Activated CD8-positive, alpha-beta T cell treated with anti-CD3 and anti-CD28 coated beads, Interleukin-2, amount 10 ng/mL, durations not matched to agents 7 days and 5 days (primary cell): ENCODE data around the gene CDH4. TPM values are rescaled to one million over a fixed set of nuclear protein-coding genes. Genes with fewer than 3 reads are reported as not detected.

Source experiments
- ATAC-seq: fragments of 150-1000 bp; cut with Tn5 transposase; one replicate; pipeline ENCODE4 v1.10.0; 2021; ENCODE audit warnings: moderate library complexity
- CTCF ChIA-PET: fragments of 350-600 bp; sonication (Branson Sonifier 250); formaldehyde crosslinking; loops from one replicate; lab custom pipeline; 2021; ENCODE audit warnings: antibody characterized with exemption; lab: Charles Lee
- POLR2A ChIA-PET: fragments of 350-600 bp; sonication (Branson Sonifier 250); formaldehyde crosslinking; loops from one replicate; lab custom pipeline; 2021; ENCODE audit warnings: antibody characterized with exemption; lab: Charles Lee
- DNase-seq: peaks from one replicate; pipeline ENCODE4 v3.0.0-alpha.2; 2020
- H3K27ac Mint-ChIP-seq: one replicate; pipeline ENCODE4 v1.8.0; 2021; ENCODE audit warnings: mild to moderate bottlenecking, mixed read lengths
- H3K27me3 Mint-ChIP-seq: one replicate; pipeline ENCODE4 v1.8.0; 2021; ENCODE audit warnings: low read depth, mixed read lengths
- H3K36me3 Mint-ChIP-seq: one replicate; pipeline ENCODE4 v1.8.0; 2021; ENCODE audit warnings: low read depth, mixed read lengths
- H3K4me1 Mint-ChIP-seq: one replicate; pipeline ENCODE4 v1.8.0; 2021; ENCODE audit warnings: low read depth, mixed read lengths
- H3K4me3 Mint-ChIP-seq: one replicate; pipeline ENCODE4 v1.8.0; 2021; ENCODE audit warnings: mild to moderate bottlenecking, mixed read lengths
- H3K9me3 Mint-ChIP-seq: one replicate; pipeline ENCODE4 v1.8.0; 2022; ENCODE audit warnings: mixed read lengths; ENCODE audit not compliant: insufficient read depth
- total RNA-seq, 2 experiments: library from RNA; stranded (reverse); gene quantifications; one replicate each; pipeline ENCODE4 v1.2.3, GENCODE V29; 2021

CDH4 gene
- total RNA-seq, 2 experiments from 2014 or later, result 0.05 to 0.13 TPM

DNA sequence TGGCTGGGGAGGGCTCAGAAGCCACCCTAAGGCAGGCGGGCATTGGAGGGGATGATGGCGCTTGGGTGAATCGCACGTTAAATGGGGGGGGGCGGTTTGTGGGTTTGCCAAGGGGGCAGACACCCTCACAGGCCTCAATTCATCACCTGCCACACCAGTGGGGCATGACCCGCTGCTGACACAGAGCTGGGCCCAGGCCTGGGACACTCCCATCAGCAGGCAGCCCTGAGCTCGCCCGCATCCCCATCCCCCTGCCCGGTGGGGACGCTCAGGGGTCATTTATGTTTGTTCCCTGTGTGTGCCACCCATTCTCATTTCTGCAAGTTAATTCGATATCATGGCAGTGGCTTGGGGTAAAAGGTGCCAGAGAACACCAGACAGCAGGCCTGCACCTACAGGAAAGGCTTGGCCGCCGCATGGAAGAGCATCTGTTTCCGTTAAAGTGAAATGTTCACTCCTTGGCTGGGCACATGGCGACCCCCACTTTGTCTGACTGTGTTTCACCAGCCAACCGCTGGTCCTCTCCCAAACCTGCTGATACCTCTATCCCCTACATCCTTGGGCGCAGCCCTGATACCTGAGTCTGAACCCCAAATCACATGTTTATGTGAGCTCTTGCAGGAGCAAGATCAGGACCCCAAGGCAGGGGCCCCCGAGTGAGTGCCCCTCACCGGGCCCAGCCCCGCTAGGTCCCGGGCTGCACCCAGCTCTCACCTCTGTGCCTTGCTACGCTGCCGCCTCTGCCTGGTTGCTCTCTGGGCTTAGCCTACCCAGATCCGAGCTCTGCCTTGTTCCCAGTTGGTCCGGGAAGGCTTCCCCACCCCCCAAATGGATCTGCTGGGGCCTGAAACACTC lies 564.8 kb downstream of the CDH4 start:
- DNase-seq (no peak), ATAC-seq (no peak)
- H3K27ac Mint-ChIP-seq, result no peak overlapping the region
- no peaks in the 10 kb centered on the region for H3K4me1 Mint-ChIP-seq
- H3K4me3 Mint-ChIP-seq, result no peak overlapping the region
- ChIA-PET CTCF (no interaction called here), POLR2A (no interaction called here)
- H3K36me3 Mint-ChIP-seq, result no peaks in the 10 kb centered on the region
- H3K27me3 Mint-ChIP-seq, result no peaks in the 10 kb centered on the region
- H3K9me3 Mint-ChIP-seq, result no peaks in the 10 kb centered on the region

DNA sequence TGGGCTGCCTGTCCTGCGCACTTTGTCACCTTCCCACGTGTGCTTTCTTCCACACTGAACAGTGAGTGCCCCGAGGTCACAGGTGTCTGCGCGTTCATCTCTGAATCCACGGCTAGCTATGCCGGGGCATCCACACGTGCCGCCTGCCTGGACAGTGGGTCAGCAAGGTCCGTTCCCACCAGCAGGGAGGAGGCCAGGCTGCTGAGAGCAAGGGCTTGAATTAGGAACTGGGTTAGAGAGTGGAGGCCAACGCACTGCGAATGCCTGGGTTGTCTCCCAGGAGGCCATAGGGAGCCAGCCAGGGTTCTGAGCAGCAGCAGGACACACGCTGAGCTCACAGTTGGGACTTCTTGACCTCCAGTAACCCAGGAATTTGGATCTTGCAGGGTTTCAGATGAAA lies 565.5 kb downstream of the CDH4 start:
- peaks cover 4% of the 10 kb centered on the region for H3K9me3 Mint-ChIP-seq
- CTCF ChIA-PET, result no interaction called here
- no peak for DNase-seq
- H3K4me1 Mint-ChIP-seq, result no peaks in the 10 kb centered on the region
- no peaks in the 10 kb centered on the region for H3K36me3 Mint-ChIP-seq
- H3K27ac Mint-ChIP-seq, result no peak overlapping the region
- ATAC-seq, result no peak
- H3K4me3 Mint-ChIP-seq, result no peak overlapping the region
- POLR2A ChIA-PET, result no interaction called here
- no peaks in the 10 kb centered on the region for H3K27me3 Mint-ChIP-seq

DNA sequence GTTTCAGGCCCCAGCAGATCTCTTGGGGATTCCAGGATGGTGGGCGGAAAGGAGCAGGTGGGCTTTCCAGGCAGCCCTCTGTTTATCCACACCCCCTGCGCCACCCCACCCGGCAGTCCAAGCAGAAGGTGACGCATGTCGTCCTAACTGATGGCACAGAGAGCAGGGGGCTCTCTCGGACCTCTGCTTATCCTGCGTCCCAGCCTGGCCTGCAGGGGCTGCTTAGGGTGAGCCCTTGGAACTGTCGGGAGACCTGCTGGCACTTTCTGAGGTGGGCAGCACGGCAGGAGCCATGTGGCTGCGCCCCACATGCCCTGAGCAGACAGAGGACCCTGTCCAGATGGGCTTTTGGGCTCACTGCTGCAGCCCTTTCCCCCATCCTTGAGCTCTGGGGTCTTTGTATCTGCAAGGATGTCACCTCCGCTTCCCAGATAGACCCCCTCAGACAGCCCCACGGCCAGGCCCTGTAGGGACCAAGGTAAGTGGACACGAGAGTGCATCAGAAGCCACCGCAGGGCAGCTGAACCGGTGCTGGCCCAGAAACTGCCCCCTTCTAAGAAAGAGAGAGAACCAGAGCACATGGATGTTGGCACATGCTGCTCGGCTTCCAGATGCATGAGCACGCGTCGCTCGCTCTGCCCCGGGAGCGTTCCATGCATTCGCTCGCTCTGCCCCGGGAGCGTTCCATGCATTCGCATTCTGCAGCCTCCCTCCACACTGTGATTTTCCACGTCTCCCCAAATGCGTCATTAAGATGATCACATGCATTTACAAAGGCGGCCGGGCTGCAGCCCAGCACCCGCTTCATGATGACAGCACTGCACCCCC lies 566.9 kb downstream of the CDH4 start:
- POLR2A ChIA-PET, result no interaction called here
- Mint-ChIP-seq H3K9me3 (peaks cover 4% of the 10 kb centered on the region), H3K4me1 (no peaks in the 10 kb centered on the region), H3K36me3 (no peaks in the 10 kb centered on the region), H3K4me3 (no peak overlapping the region), H3K27ac (no peak overlapping the region), H3K27me3 (no peaks in the 10 kb centered on the region)
- DNase-seq (no peak), ATAC-seq (no peak)
- CTCF ChIA-PET, result no interaction called here

DNA sequence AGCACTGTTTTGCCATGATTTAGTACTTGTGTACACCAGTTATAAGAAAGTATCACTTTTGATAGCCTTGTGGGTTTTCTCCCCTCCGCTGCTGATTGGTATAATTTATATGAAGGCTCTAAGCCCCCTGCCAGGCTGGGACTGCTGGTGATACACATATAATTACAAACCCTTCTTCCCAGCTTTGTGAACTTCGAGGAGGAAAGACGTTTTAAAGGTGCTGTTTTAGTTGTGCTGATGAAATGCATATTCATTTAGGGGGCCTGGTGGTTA lies 567.4 kb downstream of the CDH4 start:
- H3K27me3 Mint-ChIP-seq, result no peaks in the 10 kb centered on the region
- ChIA-PET CTCF (no interaction called here), POLR2A (no interaction called here)
- DNase-seq, result no peak
- peaks cover 4% of the 10 kb centered on the region for H3K9me3 Mint-ChIP-seq
- H3K36me3 Mint-ChIP-seq, result no peaks in the 10 kb centered on the region
- ATAC-seq, result no peak
- H3K4me3 Mint-ChIP-seq, result no peak overlapping the region
- no peaks in the 10 kb centered on the region for H3K4me1 Mint-ChIP-seq
- no peak overlapping the region for H3K27ac Mint-ChIP-seq

DNA sequence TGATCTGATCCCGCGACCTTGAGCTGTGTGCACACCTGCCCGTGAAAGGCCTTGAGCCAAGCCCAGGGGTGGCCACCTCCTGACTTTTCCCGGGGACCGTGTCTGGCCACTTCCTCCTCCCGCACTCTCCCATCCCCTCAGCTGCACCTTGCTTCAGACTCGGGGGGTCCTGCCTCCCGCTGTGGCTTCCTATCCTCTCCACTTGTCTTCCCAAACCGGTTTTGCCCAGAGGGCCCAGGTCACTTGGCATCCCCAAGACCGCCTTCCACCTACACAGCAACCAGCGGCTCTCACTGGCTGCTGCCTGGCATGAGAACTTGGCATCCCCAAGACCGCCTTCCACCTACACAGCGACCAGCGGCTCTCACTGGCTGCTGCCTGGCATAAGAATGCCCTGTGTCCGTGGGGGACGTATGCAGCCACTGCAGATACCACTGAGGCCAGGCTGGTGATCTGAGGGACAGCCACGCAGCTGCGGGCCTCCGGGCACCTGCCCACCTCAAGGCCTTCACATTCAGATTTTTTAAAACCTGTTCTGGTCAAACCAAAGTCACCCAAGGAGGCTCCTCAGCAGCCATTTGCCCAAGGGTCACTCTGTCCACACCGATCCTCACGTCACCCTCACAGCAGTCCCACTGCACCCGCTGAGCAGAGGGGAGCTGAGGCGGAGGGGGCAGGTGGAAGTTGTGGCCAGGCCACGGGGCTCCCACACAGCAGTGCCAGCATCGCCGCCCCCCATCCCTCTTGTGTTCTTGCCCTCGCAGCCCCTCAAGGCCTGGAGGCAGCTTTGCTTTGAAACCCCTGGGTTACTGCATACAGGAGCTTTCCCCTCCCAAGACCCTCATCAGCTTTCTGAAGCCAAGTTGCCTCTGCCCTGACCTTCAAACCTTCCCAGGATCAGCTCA lies 568.1 kb downstream of the CDH4 start:
- H3K27ac Mint-ChIP-seq, result no peak overlapping the region
- no peaks in the 10 kb centered on the region for H3K27me3 Mint-ChIP-seq
- peaks cover 4% of the 10 kb centered on the region for H3K9me3 Mint-ChIP-seq
- DNase-seq (no peak), ATAC-seq (no peak)
- no peaks in the 10 kb centered on the region for H3K36me3 Mint-ChIP-seq
- no peaks in the 10 kb centered on the region for H3K4me1 Mint-ChIP-seq
- CTCF ChIA-PET, result no interaction called here
- no peak overlapping the region for H3K4me3 Mint-ChIP-seq
- POLR2A ChIA-PET, result no interaction called here

DNA sequence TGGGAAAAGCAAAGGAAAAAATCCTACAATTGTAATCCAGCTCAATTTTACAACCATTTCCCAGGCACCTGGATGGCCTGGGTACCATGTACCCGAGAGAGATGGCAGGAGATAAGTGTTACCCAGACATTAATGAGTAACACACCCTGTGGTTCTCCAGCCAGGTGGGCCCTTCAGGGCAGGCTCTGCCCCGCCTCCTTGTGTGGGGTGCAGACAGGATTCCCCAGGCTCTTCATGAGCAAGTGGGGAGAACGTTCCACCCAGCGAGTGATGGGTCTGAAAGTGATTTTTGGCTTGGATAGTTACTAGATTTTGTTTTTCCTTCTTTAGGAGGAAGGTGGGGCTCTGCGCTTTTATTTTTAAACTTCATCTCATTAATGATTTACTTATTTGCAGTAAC lies 569.7 kb downstream of the CDH4 start:
- ChIA-PET CTCF (no interaction called here), POLR2A (no interaction called here)
- Mint-ChIP-seq H3K27ac (no peak overlapping the region), H3K4me1 (no peaks in the 10 kb centered on the region), H3K9me3 (peaks cover 4% of the 10 kb centered on the region), H3K27me3 (no peaks in the 10 kb centered on the region), H3K36me3 (no peaks in the 10 kb centered on the region), H3K4me3 (no peak overlapping the region)
- DNase-seq, result no peak
- ATAC-seq, result no peak

DNA sequence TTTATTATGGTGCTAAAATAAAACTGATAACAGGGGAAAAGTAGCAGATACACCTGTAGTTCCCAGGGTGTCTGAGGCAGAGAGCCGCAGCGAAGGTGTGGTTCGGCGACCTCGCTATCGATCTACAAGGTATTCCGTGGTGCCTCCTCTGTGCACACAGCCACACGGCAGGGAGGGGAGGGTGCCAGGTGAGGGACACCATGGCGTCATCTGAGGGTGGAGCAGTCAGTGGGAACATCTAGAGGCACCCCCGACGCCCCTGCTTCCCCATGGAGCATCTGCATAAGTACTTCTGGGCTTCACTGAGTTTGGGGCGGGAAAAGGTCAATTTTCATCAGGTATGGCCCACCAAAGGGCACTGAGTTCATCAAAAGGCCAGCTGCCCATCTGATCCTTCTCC lies 570.3 kb downstream of the CDH4 start:
- no peak overlapping the region for H3K4me3 Mint-ChIP-seq
- H3K27ac Mint-ChIP-seq, result no peak overlapping the region
- ChIA-PET POLR2A (no interaction called here), CTCF (no interaction called here)
- H3K27me3 Mint-ChIP-seq, result no peaks in the 10 kb centered on the region
- DNase-seq (no peak), ATAC-seq (no peak)
- no peaks in the 10 kb centered on the region for H3K4me1 Mint-ChIP-seq
- peaks cover 4% of the 10 kb centered on the region for H3K9me3 Mint-ChIP-seq
- H3K36me3 Mint-ChIP-seq, result no peaks in the 10 kb centered on the region

DNA sequence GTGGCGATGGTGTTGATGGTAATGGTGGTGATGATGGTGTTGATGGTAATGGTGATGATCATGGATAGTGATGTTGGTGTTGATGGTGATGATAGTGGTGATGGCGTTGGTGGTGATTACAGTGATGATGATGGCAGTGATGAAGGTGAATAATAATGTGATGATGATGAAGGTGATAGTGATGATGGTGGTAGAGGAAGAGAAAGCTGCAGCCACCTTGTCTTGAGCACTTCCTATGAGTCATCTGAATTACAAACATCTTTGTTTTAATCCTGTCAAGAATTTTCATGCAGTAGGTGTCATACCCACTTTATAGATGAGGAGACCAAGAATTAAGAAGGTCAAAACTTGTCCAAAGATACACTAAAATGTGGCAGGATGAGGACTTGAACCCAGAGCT lies 571.2 kb downstream of the CDH4 start:
- ATAC-seq (no peak), DNase-seq (no peak)
- Mint-ChIP-seq H3K4me1 (no peaks in the 10 kb centered on the region), H3K27me3 (no peaks in the 10 kb centered on the region), H3K4me3 (no peak overlapping the region), H3K27ac (no peak overlapping the region), H3K9me3 (peaks cover 4% of the 10 kb centered on the region), H3K36me3 (no peaks in the 10 kb centered on the region)
- ChIA-PET POLR2A (interaction anchor here (0.6 kb wide), 1 partner anchor 811 kb away, joined by 4 read pairs; no protein-coding TSS in a partner anchor), CTCF (no interaction called here)

DNA sequence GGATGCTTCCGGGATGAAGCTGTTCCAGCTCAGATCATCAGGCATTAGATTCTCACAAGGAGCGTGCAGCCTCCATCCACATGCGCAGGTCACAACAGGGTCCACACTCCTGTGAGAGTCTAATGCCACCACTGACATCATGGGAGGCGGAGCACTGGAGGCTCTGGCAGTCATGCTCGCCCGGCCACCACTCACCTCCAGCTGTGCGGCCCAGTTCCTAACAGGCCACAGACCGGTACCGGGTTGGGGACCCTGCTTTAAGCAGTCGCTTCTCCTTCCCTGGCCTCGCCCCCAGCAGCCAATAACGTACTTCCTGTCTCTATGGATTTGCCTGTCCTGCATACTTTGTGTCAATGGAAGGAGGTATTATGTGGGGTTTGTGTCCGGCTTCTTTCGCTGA lies 576.8 kb downstream of the CDH4 start:
- no peaks in the 10 kb centered on the region for H3K27me3 Mint-ChIP-seq
- DNase-seq (no peak), ATAC-seq (no peak)
- H3K9me3 Mint-ChIP-seq, result no peaks in the 10 kb centered on the region
- H3K4me1 Mint-ChIP-seq, result no peaks in the 10 kb centered on the region
- CTCF ChIA-PET, result no interaction called here
- H3K4me3 Mint-ChIP-seq, result no peak overlapping the region
- no peaks in the 10 kb centered on the region for H3K36me3 Mint-ChIP-seq
- no peak overlapping the region for H3K27ac Mint-ChIP-seq
- POLR2A ChIA-PET, result no interaction called here

DNA sequence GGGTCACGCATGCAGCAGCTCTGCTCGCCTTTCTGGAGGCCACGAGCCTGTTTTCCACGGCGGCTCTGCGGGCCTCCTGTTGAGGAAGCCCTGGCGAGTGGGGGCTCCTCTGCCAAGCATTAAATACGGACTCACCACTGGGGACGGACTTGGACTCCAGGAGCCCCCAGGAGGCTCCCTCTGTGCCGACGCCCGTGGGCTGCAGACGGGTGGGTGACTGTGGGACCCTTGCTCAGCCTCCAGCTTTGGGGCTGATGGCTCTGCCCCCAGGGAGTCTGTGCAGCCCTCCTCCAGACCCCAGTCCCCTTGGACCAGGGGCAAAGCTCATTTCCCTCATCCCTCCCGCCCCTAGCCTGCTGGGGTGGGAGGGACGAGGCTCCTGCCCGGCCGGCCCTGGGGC lies 577.5 kb downstream of the CDH4 start:
- H3K9me3 Mint-ChIP-seq, result no peaks in the 10 kb centered on the region
- no peak for DNase-seq
- H3K36me3 Mint-ChIP-seq, result no peaks in the 10 kb centered on the region
- ATAC-seq, result no peak
- ChIA-PET POLR2A (no interaction called here), CTCF (no interaction called here)
- no peaks in the 10 kb centered on the region for H3K27me3 Mint-ChIP-seq
- no peaks in the 10 kb centered on the region for H3K4me1 Mint-ChIP-seq
- H3K27ac Mint-ChIP-seq, result no peak overlapping the region
- H3K4me3 Mint-ChIP-seq, result no peak overlapping the region

DNA sequence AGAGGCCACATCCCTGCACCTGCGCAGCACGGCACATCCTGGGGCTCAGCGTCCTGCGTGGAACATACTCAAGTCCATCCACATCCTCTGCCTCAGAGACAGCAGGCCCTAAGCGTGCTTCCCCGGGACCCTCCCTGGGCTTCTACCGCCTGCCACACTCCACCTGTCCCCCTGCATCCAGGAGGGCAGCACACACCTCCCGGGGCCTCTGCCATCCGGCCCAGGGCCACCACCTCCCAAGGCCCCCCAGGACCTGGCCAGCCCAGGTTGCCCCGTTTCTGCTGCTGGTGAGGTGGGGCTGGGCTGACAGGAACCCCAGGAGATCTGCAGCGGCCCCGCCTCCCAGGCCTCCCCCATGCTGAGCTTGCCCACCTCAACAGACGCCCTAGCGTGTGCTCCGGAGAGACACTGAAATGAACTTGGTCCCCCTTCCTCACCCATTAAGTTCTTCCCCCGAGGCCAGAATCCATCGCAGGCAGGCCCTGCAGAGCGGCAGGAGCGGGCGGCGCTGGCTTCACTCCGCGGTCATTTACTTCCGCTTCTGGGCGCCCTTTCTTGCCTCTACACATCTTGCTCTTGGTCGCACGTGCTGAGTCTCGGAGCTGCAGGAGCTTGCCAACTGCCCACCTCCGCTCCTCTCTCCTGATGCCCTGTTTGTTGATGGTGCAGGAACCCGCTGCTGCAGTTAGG lies 578.3 kb downstream of the CDH4 start:
- ChIA-PET POLR2A (no interaction called here), CTCF (no interaction called here)
- DNase-seq (no peak), ATAC-seq (no peak)
- Mint-ChIP-seq H3K4me3 (no peak overlapping the region), H3K27ac (no peak overlapping the region), H3K36me3 (no peaks in the 10 kb centered on the region), H3K27me3 (no peaks in the 10 kb centered on the region), H3K9me3 (no peaks in the 10 kb centered on the region), H3K4me1 (no peaks in the 10 kb centered on the region)
